Panc1 (cell line): Measurements from ENCODE around the gene SMIM29.

Experiments
- CTCF ChIP-seq: fragments of 450-650 bp; IDR thresholded peaks from 2 replicates; pipeline ENCODE4 v1.5.1; 2017; ENCODE audit warnings: mild to moderate bottlenecking
- POLR2AphosphoS5 ChIP-seq: IDR thresholded peaks from 2 replicates; pipeline ENCODE4 v1.6.1; 2012; ENCODE audit warnings: mild to moderate bottlenecking, low read depth, low read length, moderate library complexity
- SIN3A ChIP-seq: IDR thresholded peaks from 2 replicates; pipeline ENCODE4 v1.6.1; 2012; ENCODE audit warnings: low read depth, mild to moderate bottlenecking, low read length, moderate library complexity, borderline replicate concordance; ENCODE audit not compliant: insufficient read depth
- TCF7L2 ChIP-seq: IDR thresholded peaks from 2 replicates; pipeline ENCODE4 v1.6.1; 2011; ENCODE audit warnings: mild to moderate bottlenecking, low read depth, low read length, inconsistent platforms
- TF ChIP-seq, protein P1 (sequence below), 2 experiments: IDR thresholded peaks; 2 replicates each; pipeline ENCODE4 v1.6.1; 2011 to 2012; ENCODE audit warnings: low read depth in 2 of 2, control low read depth in 1 of 2, low read length in 1 of 2, mild to moderate bottlenecking in 1 of 2, moderate library complexity in 1 of 2; ENCODE audit not compliant: insufficient read depth in 1 of 2

GRCh38 chr6:34248198-34248726 lies 544 bp downstream of the SMIM29 start:
- no peak for TF ChIP-seq CTCF
- no peak for TF ChIP-seq POLR2AphosphoS5
- TF ChIP-seq, protein P1, sequence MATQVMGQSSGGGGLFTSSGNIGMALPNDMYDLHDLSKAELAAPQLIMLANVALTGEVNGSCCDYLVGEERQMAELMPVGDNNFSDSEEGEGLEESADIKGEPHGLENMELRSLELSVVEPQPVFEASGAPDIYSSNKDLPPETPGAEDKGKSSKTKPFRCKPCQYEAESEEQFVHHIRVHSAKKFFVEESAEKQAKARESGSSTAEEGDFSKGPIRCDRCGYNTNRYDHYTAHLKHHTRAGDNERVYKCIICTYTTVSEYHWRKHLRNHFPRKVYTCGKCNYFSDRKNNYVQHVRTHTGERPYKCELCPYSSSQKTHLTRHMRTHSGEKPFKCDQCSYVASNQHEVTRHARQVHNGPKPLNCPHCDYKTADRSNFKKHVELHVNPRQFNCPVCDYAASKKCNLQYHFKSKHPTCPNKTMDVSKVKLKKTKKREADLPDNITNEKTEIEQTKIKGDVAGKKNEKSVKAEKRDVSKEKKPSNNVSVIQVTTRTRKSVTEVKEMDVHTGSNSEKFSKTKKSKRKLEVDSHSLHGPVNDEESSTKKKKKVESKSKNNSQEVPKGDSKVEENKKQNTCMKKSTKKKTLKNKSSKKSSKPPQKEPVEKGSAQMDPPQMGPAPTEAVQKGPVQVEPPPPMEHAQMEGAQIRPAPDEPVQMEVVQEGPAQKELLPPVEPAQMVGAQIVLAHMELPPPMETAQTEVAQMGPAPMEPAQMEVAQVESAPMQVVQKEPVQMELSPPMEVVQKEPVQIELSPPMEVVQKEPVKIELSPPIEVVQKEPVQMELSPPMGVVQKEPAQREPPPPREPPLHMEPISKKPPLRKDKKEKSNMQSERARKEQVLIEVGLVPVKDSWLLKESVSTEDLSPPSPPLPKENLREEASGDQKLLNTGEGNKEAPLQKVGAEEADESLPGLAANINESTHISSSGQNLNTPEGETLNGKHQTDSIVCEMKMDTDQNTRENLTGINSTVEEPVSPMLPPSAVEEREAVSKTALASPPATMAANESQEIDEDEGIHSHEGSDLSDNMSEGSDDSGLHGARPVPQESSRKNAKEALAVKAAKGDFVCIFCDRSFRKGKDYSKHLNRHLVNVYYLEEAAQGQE (IDR thresholded peaks at IDR 0.05; ENCODE audit: insufficient read depth in 1 of 2, low read depth in 2 of 2, low read length in 1 of 2), result no peak
- no peak for TF ChIP-seq SIN3A
- no peak for TF ChIP-seq TCF7L2
